ENCODE results near the gene CTSW. TPM values are rescaled to one million over a fixed set of nuclear protein-coding genes. Genes with fewer than 3 reads are reported as not detected.

CTSW gene
- total and polyA plus RNA-seq, 7 donors, result 0.08 to 0.91 (median 0.36) TPM

GRCh38 chr11:65916391-65916790 is 36.8 kb downstream of the CTSW start:
- DNase-seq (no peak), ATAC-seq (no peak)
- no peak for TF ChIP-seq CTCF (IDR thresholded peaks at IDR 0.05)
- WGBS, 3 donors, result 62 to 72% (median 72%) methylated on average over 7 of the region's 7 CpGs
- Histone ChIP-seq H3K9me3 (no peaks in the 10 kb centered on the region), H3K27ac (peak overlapping the region; percentile 99), H3K36me3 (ENCODE audit: insufficient read depth in 1 of 2, low read depth in 1 of 2) (peaks cover 0 to 16% of the 10 kb centered on the region in 2 donors), H3K27me3 (ENCODE audit: insufficient read depth in 3 of 3, low read length in 2 of 3) (peaks cover 0 to 3% (median 0%) of the 10 kb centered on the region in 3 donors), H3K4me3 (peak overlapping the region; percentile 100), H3K4me1 (peaks cover 58% of the 10 kb centered on the region)
- intact Hi-C loops (cut with DNase I), result loop anchor here in 1 of 2 donors (2.0 kb wide), 1 partner anchor 26 kb away; the partner anchor contains the start of gene CCDC85B

- H3K4me1 ChIP-seq, result peaks cover 51% of the 10 kb centered on the region
- ATAC-seq (no peak), DNase-seq (no peak)
- peak overlapping the region; percentile 99 for H3K27ac ChIP-seq
- intact Hi-C loops (cut with DNase I), result loop anchor here in 1 of 2 donors (2.0 kb wide), 1 partner anchor 26 kb away; the partner anchor contains the start of gene CCDC85B
- TF ChIP-seq CTCF (IDR thresholded peaks at IDR 0.05), result no peak
- H3K4me3 ChIP-seq, result peak overlapping the region; percentile 100
- no peaks in the 10 kb centered on the region for H3K27me3 ChIP-seq (ENCODE audit: insufficient read depth in 3 of 3, low read length in 2 of 3)
- H3K36me3 ChIP-seq (ENCODE audit: insufficient read depth in 1 of 2, low read depth in 1 of 2), result peaks cover 0 to 22% of the 10 kb centered on the region in 2 donors
- WGBS, 3 donors, result 85 to 90% (median 88%) methylated on average over 3 of the region's 3 CpGs
- H3K9me3 ChIP-seq, result no peaks in the 10 kb centered on the region
Observed at GRCh38 chr11:65917077-65917433, 37.4 kb downstream of the CTSW start.

GRCh38 chr11:65917434-65918210 is 38.0 kb downstream of the CTSW start:
- no peak for TF ChIP-seq CTCF (IDR thresholded peaks at IDR 0.05)
- peaks cover 0 to 27% of the 10 kb centered on the region in 2 donors for H3K36me3 ChIP-seq (ENCODE audit: insufficient read depth in 1 of 2, low read depth in 1 of 2)
- H3K4me1 ChIP-seq, result peaks cover 50% of the 10 kb centered on the region
- 47 to 64% (median 53%) methylated on average over 35 of the region's 35 CpGs for WGBS, 3 donors
- no peak for ATAC-seq
- H3K4me3 ChIP-seq, result peak overlapping the region; percentile 100
- no peaks in the 10 kb centered on the region for H3K27me3 ChIP-seq (ENCODE audit: insufficient read depth in 3 of 3, low read length in 2 of 3)
- intact Hi-C loops (cut with DNase I), result loop anchor here (2.0 kb wide), 2 partner anchors 27 to 49 kb away; partner anchors contain the start of gene CCDC85B (in 1 of the 2)
- no peaks in the 10 kb centered on the region for H3K9me3 ChIP-seq
- DNase-seq, result peak in 1 of 2 donors; percentile 68
- H3K27ac ChIP-seq, result peak overlapping the region; percentile 99

- Histone ChIP-seq H3K4me3 (peak within 1 kb of the TSS; percentile 100), H3K4me1 (peaks cover 43% of the 10 kb centered on the region), H3K36me3 (ENCODE audit: insufficient read depth in 1 of 2, low read depth in 1 of 2) (peaks cover 0 to 36% of the 10 kb centered on the region in 2 donors), H3K9me3 (no peaks in the 10 kb centered on the region), H3K27me3 (ENCODE audit: insufficient read depth in 3 of 3, low read length in 2 of 3) (no peaks in the 10 kb centered on the region), H3K27ac (peak within 1 kb of the TSS; percentile 99)
- intact Hi-C loops (cut with DNase I), result loop anchor here in 1 of 2 donors (1.0 to 2.0 kb wide), 4 partner anchors 30 to 207 kb away; partner anchors contain the start of gene FIBP
- ATAC-seq (no peak), DNase-seq (no peak)
- 3 to 7% (median 5%) methylated on average over 33 to 77 of the region's 77 CpGs for WGBS, 3 donors
- no peak for TF ChIP-seq CTCF (IDR thresholded peaks at IDR 0.05)
Observed at GRCh38 chr11:65918211-65919140, 38.8 kb downstream of the CTSW start, which contains the start of gene C11orf68. TSS of gene C11orf68 (minus strand) at chr11:65919062. CDS start at chr11:65919031, 31 bp downstream.
